NK-92 treated with Interleukin-12 subunit alpha and Interleukin-12 subunit beta, amount 100 ng/mL, for 24 hours (cell line): Measurements from ENCODE around the gene FANCL.
"Not testable (repeated sequence)": the region's sequence is repeated elsewhere in the genome, so short reads cannot be mapped to it uniquely, and the experiment has no call there.

Source experiments
- DNase-seq: peaks from one replicate; lab custom pipeline; 2025; lab: John Stamatoyannopoulos, UW

The FANCL gene

GRCh38 chr2:58140508-58141072 is 100.5 kb downstream of the FANCL start:
- DNase-seq = no peak

GRCh38 chr2:58138396-58139030 is 102.6 kb downstream of the FANCL start:
- DNase-seq = no peak

- DNase-seq = no peak
Measured at GRCh38 chr2:58137856-58138255, 103.3 kb downstream of the FANCL start.

GRCh38 chr2:58137221-58137620 is 103.9 kb downstream of the FANCL start:
- DNase-seq = no peak

GRCh38 chr2:58135861-58136260 is 105.3 kb downstream of the FANCL start:
- DNase-seq = no peak

- no peak for DNase-seq
Measured at GRCh38 chr2:58133395-58133794, 107.7 kb downstream of the FANCL start.

GRCh38 chr2:58131191-58132011 is 109.7 kb downstream of the FANCL start:
- no peak for DNase-seq

- DNase-seq = no peak
Measured at GRCh38 chr2:58130238-58130637, 110.9 kb downstream of the FANCL start.

GRCh38 chr2:58127111-58127510 is 114.0 kb downstream of the FANCL start:
- no peak for DNase-seq

- no peak for DNase-seq
Measured at GRCh38 chr2:58122540-58122939, 118.6 kb downstream of the FANCL start.

GRCh38 chr2:58122040-58122439 is 119.1 kb downstream of the FANCL start:
- no peak for DNase-seq

GRCh38 chr2:58120626-58121229 is 120.4 kb downstream of the FANCL start:
- DNase-seq = no peak

GRCh38 chr2:58113563-58113962 is 127.6 kb downstream of the FANCL start:
- not testable (repeated sequence) for DNase-seq

GRCh38 chr2:58110765-58111164 is 130.4 kb downstream of the FANCL start:
- DNase-seq = no peak

- DNase-seq = no peak
Measured at GRCh38 chr2:58109481-58109880, 131.6 kb downstream of the FANCL start.
